ENCODE measurements around the gene PRUNE2. TPM values are rescaled to one million over a fixed set of nuclear protein-coding genes. Genes with fewer than 3 reads are reported as not detected.

Gene PRUNE2
- total RNA-seq, 4 donors from 2014 or later: 4.0 to 20.7 (median 14.2) TPM

DNA sequence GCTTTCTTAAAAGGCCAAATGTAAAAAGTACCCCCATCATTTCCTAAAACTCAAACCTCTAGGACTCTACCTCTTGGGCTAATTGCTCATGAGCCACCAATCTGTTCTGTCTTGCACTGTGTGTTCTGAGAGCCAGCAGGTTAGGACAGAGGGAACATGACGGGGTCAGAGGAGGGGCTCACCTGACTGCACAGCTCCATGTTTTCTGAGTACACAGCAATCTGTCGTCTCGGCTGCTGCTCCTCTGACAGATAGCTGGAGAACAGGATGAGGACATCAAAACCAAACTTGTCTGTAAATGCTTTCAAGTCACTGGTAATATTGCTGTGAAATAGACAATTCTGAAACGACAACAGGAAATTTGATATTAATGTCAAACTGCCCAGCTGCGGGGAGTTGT lies 192.5 kb downstream of the PRUNE2 start:
- TF ChIP-seq, protein P1, sequence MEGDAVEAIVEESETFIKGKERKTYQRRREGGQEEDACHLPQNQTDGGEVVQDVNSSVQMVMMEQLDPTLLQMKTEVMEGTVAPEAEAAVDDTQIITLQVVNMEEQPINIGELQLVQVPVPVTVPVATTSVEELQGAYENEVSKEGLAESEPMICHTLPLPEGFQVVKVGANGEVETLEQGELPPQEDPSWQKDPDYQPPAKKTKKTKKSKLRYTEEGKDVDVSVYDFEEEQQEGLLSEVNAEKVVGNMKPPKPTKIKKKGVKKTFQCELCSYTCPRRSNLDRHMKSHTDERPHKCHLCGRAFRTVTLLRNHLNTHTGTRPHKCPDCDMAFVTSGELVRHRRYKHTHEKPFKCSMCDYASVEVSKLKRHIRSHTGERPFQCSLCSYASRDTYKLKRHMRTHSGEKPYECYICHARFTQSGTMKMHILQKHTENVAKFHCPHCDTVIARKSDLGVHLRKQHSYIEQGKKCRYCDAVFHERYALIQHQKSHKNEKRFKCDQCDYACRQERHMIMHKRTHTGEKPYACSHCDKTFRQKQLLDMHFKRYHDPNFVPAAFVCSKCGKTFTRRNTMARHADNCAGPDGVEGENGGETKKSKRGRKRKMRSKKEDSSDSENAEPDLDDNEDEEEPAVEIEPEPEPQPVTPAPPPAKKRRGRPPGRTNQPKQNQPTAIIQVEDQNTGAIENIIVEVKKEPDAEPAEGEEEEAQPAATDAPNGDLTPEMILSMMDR (IDR thresholded peaks at IDR 0.05; ENCODE audit: low read depth): no peak

DNA sequence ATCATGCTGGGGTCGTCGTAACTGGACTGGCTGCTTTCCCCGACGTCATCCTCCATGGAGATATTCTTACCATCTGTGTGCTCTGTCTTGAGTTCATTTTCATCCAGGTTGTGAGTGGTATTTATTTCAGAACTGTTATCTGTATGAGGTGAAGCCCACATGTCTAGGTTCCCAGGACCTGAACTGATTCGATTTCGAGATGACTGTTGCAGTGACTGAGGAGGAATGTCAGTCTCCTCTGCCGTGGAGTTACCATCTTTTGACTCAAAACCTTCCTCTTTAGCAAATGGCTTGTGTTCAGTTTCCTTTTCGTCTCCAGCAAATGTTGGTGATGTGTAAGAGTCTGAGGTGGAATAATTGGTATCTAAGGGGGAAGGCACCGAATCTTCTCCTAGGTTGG lies 196.9 kb downstream of the PRUNE2 start:
- TF ChIP-seq, protein P1 (IDR thresholded peaks at IDR 0.05; ENCODE audit: low read depth): no peak

DNA sequence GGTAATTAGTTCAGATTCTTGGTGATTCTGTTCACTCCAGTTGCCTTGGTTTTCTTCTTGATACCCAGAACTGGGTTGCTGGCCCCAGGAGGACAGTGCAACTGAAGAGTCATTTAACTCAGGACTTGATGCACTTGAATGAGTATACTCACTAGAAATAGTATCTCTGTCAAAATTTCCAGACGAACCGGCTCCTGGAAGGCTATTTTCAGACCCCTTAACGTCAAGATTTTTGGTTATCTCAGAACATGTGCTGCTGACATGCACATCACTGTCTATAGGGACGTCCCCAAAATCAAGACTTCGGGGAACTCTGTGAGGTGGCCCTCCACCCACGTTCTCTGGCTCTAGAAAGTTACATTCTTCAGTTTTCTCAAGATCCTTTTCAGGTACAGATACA lies 198.4 kb downstream of the PRUNE2 start:
- TF ChIP-seq, protein P1 (IDR thresholded peaks at IDR 0.05; ENCODE audit: low read depth): no peak

DNA sequence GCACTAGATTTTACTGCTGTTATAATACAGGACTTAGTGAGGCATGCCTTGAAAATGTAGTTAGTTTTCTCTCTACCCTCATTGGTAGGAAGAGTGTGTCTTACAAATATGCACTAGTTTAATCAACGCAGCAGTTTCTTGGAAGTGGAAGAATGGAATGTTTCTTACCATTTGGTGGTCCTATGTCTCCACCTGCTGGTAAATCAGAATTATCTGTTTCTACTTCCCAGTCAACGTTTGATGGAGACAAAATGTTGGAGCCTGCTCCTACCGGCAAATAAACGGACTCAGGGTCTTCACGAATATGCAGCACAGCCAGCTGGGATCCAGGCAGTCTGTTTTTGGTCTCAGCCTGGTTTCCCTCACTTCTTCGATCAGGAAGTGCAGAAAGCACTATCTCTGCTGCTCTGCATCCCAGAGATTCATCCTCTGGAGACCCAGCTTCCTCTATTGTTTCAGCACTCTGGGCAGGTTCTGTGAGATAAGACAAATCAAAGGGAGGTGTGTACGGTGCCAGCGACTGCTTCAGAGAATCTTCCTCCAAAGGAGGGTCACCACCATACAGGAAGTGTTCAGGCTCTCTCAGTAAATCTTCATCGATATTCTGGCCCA lies 201.2 kb downstream of the PRUNE2 start:
- TF ChIP-seq, protein P1 (IDR thresholded peaks at IDR 0.05; ENCODE audit: low read depth): no peak

DNA sequence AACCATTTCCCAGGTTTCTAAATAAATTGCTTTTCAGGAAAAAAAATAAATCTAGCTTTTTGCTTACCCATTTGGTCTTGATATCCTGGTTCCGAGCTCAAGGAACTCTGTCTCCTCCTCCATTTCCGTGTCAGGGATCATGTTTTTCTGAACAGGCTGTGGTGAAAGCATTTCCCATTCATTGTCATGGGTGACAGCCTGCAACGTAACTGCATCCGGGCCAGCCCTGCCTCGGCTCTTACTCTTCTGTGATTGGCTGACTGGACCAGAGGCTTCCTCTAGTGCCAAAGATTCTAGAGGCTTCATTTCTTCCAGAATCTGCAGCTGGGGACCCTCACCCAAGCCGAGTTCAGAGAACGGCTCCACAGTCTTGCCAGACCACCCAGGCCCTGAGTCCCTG lies 202.6 kb downstream of the PRUNE2 start:
- TF ChIP-seq, protein P1 (IDR thresholded peaks at IDR 0.05; ENCODE audit: low read depth): no peak

DNA sequence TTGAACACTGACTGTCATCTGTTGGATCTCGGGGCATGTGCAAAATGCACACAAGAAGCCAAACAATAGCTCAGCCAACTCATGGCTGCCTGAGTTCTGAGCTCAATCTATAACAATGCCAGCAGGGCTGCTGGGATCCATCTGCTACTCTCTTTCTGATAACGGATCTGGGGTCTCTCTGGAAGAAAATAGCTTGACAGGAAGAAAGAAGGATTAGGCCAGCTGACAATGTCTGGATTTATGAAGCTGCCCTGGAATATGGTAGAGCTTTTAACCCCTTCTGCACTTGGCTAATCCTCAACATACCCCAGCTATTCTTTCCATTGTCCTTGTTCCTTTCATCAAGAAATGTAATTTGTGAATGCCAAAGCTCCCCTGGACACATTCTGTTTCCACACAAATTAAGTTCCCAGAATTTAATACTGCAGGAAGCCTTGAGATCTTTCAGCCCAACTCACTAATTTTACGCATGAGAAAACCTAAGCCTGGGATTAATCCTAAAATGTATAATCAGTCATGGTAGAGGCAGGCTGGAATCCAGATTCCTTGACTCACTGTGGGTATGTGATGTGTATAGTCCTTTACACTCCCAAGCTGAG lies 204.4 kb downstream of the PRUNE2 start:
- TF ChIP-seq, protein P1 (IDR thresholded peaks at IDR 0.05; ENCODE audit: low read depth): no peak

DNA sequence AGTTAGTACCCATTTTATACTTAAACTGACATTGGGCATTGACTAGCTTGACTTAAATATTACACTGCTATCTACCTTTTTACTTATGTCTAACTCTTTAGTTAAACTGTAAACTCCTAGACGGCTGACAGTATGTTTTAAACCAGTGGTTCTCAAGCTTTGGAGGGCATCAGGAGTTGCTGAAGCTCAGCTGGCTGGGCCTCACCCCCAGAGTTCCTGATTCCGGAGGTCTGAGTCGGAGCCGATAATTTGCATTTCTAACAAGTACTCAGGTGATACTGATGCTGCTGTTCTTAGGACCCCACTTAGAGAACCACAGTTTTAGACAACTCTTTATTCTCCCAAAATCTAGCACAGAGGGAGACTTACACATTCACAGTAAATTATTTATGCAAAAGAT lies 205.0 kb downstream of the PRUNE2 start:
- TF ChIP-seq, protein P1 (IDR thresholded peaks at IDR 0.05; ENCODE audit: low read depth): no peak

Measured in subcutaneous adipose tissue (tissue), 4 donors.